ENCODE measurements around the gene PREPL. TPM values are rescaled to one million over a fixed set of nuclear protein-coding genes. Genes with fewer than 3 reads are reported as not detected.
"Not testable (repeated sequence)": the region's sequence is repeated elsewhere in the genome, so short reads cannot be mapped to it uniquely, and the experiment has no call there.

The PREPL gene
- total RNA-seq (2014; rRNA removed; shearing (Covaris generic); ENCODE audit: low replicate concordance), result 48.3 and 102 TPM in 2 replicates

DNA sequence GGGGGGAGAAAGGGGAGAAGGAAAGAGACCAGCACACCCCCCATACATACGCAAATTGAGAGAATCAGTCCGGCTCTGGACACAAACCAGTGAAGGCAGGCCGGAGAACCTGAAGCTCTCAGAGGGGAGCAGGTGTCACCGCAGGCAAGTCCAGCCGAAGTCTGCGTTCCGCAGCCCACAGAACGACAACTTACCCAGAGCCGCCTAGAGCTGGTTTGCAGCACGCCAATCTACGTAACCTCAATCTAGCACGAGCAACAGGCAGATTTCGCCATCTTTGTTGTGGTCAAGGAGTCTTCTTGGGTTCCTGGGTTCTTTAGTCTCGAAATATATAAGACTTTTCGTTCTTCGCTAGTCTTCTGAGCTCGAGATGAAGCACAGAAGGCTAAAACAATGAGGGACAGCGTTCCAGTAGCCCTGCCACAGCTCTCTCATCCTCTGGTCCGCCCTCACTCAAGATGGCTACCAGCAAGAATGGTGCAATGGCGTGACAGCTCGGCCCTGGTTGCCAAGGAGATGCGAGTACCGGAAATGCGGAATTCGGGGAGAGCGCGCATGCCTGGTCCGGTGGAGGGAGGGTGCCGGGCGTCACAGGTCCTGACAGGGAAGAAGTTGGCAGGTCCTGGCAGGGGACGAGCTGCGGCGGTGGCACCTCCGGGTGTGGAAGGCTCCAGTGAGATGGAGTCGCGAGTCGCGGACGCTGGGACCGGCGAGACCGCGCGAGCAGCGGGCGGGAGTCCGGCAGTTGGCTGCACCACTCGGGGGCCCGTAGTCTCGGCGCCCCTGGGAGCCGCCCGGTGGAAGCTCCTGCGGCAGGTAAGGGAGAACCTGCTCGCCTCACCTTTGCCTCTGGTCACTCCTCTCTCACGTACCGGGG lies at the start of gene PREPL, which contains the start of gene CAMKMT:
PREPL (minus strand) TSS at position 165 of the 877 bp plus-strand sequence. CDS start 15,152 bp downstream, outside the sequence.
CAMKMT (plus strand) TSS at position 618 of the 877 bp plus-strand sequence.
- Histone ChIP-seq H3K36me3 (peaks cover 15% of the 10 kb centered on the region), H3K27me3 (no peaks in the 10 kb centered on the region), H3K4me3 (peak within 1 kb of the TSS; percentile 70), H3K9me3 (no peaks in the 10 kb centered on the region)
- DNase-seq, result peak; percentile 96

DNA sequence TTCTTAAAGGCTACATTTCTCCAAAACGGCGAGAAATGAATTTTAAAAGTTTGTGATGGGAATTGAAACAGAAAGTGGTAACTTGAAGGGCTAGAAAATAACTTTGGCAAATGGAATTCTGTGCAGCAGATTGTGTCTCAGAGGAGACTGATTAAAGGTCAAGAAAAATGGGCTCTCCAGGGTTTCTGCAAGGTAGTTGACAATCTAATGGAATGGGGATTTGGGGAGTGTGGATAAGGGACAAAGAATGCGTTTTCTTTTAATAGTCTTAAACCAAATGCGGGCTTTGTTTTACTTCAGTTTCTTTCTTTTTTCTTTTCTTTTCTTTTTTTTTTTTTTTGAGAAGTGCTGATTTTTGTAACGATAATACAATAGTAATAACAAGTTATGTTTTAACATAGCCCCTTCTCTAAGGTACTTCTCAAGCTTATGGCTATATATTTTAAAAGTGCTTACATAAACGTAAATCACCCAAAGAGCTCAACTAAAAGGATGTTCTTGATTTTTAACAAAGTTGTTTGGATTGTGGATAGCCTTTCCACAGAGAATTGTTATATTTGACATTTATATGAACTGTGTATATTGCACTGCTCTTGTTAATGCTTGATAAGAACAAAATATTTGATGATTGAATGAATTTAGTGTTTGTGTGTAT lies 37.1 kb upstream of the PREPL start:
- Histone ChIP-seq H3K9me3 (no peaks in the 10 kb centered on the region), H3K27me3 (no peaks in the 10 kb centered on the region), H3K4me3 (peak overlapping the region; percentile 18; the same call in 1 of the 2 replicates), H3K36me3 (no peaks in the 10 kb centered on the region)
- DNase-seq, result no peak

DNA sequence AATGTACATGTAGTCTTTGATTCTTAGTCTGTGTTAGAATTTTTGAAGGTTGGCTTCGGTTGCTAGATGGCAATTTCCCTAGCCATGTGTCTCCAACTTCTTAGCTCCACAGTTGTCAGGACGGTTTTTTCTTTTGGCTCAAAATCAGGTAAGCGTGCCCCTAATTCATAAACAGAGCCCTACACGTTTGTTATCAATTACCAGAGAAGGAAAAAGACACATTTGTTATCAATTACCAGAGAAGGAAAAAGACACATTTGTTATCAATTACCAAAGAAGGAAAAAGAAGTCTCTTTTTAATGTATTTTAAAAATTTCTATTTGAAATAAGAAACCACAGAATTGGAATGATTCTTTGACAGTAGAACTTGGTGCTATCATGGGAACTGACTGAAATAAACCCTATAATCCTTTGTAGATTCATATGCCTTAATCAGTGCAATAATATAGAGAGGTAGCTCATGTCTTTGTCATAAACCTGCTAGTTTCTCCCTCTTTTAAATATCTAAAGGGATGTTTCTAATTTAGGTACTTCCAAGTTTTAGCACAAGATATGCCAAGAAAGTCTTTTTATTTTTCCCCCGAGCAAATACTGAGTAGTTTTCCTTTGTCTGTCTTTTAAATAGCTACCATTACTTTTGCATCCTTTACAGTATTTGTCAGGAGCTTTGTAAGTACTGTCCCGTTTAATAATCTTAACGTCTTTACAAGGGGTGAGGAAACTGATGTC lies 36.3 kb upstream of the PREPL start:
- Histone ChIP-seq H3K27me3 (no peaks in the 10 kb centered on the region), H3K4me3 (peak overlapping the region; percentile 18; the same call in 1 of the 2 replicates), H3K36me3 (no peaks in the 10 kb centered on the region), H3K9me3 (no peaks in the 10 kb centered on the region)
- no peak for DNase-seq

DNA sequence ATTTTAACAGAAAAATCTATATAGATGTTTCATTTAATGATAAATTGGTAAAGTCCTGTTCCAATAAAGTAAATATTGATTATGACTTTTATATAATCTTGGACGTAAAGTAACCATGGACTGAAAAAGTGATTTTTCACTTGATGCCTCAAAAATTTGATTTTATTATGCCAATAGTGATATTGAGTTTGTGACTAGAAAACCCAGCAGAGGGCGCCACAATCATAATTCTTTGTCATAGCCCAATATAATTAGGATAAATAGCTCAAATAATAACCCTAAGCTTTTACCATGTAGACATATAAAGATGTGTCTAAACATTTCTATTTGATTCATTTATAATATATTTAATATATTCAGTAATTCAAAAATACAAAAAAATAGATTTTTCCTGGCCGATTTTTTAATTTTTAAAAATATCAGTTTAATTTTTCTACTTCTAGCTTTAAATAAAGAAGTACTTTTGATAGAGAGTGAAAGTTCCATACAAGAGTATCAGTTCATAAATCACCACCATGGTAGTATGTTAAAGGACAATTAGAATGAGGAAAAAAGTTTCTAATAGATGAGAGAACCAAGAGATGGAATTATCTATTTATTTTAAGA lies 31.1 kb upstream of the PREPL start:
- H3K9me3 ChIP-seq, result peaks cover under 1% of the 10 kb centered on the region; the same call in 1 of the 2 replicates
- DNase-seq, result no peak
- H3K36me3 ChIP-seq, result no peaks in the 10 kb centered on the region
- H3K4me3 ChIP-seq, result no peak overlapping the region
- no peaks in the 10 kb centered on the region for H3K27me3 ChIP-seq

DNA sequence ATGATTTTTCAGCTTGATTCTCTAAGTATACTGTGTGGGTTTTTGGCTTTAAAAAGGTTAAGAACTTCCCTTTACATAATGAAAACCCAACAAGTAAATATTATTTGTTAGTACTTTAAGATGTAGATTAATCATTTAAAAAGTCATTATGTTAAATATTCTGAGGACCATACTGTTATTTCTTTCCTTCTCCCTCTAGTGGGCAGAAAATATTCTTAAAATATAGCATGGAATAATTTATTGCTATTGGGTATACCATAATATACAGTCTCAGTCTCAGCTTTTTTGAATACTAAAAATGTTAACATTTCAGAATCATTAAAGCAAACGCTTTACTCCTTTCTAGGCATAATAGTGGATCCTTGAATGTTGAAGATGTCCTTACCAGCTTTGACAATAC lies 28.6 kb upstream of the PREPL start:
- DNase-seq, result no peak
- Histone ChIP-seq H3K9me3 (peaks cover 9% of the 10 kb centered on the region), H3K27me3 (no peaks in the 10 kb centered on the region), H3K36me3 (peaks cover 6% of the 10 kb centered on the region; the same call in 1 of the 2 replicates), H3K4me3 (no peak overlapping the region)

DNA sequence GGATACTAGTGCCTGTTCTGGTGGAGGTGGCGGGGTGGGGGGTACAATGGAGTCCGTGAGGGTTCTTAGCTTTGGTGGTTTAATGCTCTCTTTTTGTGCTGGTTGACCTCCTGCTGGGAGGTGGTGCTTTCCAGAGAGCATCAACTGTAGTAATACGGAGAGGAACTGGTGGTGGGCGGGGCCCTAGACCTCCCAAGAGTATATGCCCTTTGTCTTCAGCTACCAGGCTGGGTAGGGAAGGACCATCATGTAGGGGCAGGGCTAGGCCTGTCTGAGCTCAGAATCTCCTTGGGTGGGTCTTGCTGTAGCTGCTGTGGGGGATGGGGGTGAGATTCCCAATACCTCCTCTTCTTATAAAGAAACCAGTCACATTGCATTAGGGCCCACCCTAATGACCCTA lies 27.6 kb upstream of the PREPL start:
- H3K4me3 ChIP-seq, result no peak overlapping the region
- peaks cover 6% of the 10 kb centered on the region; the same call in 1 of the 2 replicates for H3K36me3 ChIP-seq
- H3K9me3 ChIP-seq, result peaks cover 11% of the 10 kb centered on the region
- H3K27me3 ChIP-seq, result no peaks in the 10 kb centered on the region
- DNase-seq, result no peak

DNA sequence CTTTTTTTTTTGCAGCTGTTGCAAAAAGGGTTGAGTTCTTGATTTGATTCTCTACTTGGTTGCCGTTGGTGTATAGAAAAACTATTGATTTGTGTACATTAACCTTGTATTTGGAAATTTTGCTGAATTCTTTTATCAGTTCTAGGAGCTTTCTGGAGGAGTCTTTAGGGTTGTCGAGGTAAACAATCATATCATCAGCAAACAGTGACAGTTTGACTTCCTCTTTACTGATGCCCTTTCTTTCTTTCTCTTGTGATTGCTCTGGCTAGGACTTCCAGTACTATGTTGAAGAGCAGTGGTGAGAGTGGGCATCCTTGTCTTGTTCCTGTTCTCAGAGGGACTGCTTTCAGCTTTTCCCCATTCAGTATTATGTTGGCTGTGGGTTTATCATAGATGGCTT lies 23.9 kb upstream of the PREPL start:
- H3K4me3 ChIP-seq, H3K36me3 ChIP-seq, H3K27me3 ChIP-seq, DNase-seq: not testable (repeated sequence)
- H3K9me3 ChIP-seq, result peaks cover 11% of the 10 kb centered on the region

DNA sequence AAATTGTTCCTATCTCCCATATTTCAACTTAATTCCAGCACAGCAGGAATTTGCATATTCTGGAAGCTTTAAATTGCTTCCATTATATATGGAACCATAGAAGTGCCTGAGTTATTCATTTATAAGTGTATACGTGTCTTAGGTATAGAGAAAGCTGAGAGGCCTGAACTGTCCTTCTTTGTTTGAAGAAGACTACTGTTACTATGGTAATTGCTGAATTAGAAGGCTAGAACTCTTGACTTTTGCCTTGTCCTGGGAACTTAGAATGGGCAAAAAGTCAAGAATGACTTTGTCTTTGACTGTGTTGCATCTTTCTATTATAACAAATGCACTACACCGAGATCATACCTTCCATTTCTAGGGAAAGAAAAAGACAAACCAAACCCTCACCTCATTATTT lies 16.2 kb upstream of the PREPL start:
- Histone ChIP-seq H3K4me3 (no peak overlapping the region), H3K9me3 (no peaks in the 10 kb centered on the region), H3K27me3 (no peaks in the 10 kb centered on the region), H3K36me3 (no peaks in the 10 kb centered on the region)
- DNase-seq, result no peak

DNA sequence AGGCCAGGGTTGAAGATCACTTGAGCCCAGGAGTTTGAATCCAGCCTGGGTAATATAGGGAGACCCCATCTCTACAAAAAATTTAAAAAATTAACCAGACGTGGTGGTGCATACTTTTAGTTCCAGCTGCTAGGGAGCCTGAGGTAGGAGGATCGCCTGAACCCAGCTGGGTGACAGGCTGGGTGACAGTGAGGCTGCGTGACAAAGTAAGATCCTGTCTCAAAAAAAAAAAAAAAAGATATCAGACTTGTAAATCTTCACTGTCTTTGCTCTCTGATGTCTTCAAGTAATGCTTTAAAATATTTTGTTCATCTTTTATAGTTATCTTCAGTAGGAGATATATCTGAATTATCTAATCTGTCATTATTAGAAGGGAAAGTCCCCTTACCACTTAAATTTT lies 11.0 kb upstream of the PREPL start:
- H3K4me3 ChIP-seq, result no peak overlapping the region
- H3K36me3 ChIP-seq, result no peaks in the 10 kb centered on the region
- no peaks in the 10 kb centered on the region for H3K9me3 ChIP-seq
- no peaks in the 10 kb centered on the region for H3K27me3 ChIP-seq
- no peak for DNase-seq

DNA sequence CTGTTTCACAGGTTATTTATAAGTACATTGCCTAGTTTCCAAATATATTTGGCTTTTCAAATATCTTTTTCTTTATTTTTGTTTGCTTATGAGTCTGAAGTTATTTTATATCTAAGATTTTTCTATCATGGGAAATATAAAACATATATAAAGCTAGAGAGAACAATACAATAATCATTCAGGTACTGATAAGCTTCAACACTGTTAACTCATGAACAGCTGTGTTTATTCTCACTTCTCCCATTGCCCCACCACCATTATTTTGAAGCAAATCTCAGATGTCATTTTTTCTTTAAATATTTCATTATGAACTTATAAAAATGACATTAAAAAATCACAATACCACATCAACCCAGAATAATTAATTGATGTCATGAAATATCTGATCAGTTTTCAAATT lies 10.2 kb upstream of the PREPL start:
- DNase-seq, result no peak
- no peak overlapping the region for H3K4me3 ChIP-seq

DNA sequence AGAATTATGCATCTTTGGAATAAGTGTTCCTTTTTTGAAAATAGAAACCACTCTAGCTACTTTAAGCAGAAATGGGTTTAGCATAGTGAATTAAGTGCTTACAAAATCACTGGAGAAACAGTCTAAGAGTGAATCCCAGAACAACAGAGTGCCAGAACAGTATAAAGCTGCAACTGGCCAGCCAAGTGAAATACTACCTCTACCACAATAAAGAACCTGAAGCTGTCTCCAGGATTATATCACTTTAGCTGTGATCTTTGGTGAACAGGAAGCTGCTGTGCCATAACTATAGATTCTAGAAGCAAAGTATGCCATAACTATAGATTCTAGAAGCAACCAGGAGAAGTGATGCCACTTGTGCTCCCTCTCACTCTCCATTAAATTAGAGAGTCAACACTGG lies 8.1 kb upstream of the PREPL start:
- DNase-seq, result no peak
- Histone ChIP-seq H3K4me3 (no peak overlapping the region), H3K36me3 (no peaks in the 10 kb centered on the region), H3K27me3 (no peaks in the 10 kb centered on the region), H3K9me3 (no peaks in the 10 kb centered on the region)

More for the DNA sequence above, 10.2 kb upstream of the PREPL start:
- Histone ChIP-seq H3K36me3 (no peaks in the 10 kb centered on the region), H3K9me3 (no peaks in the 10 kb centered on the region), H3K27me3 (no peaks in the 10 kb centered on the region)

DNA sequence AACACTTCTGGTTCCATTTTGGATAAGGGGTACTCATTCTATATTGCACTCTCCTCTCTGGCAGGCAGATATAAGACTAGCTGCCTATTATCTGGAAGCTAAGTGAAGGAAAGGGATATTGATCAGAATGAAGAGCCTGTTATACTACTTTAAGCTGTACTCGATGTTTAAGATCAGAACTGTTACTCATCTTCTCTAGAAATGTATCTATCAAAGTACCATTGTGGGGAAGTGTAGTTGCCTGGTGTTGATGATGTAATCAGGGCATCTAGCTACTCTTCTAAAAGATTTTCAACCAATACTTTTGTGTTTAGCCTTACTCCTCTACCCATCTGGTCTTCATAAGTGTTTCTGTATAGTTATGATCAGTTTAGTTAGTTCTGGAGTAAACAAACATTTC lies 6.3 kb upstream of the PREPL start:
- Histone ChIP-seq H3K9me3 (no peaks in the 10 kb centered on the region), H3K36me3 (no peaks in the 10 kb centered on the region), H3K4me3 (no peak overlapping the region), H3K27me3 (no peaks in the 10 kb centered on the region)
- DNase-seq, result no peak

DNA sequence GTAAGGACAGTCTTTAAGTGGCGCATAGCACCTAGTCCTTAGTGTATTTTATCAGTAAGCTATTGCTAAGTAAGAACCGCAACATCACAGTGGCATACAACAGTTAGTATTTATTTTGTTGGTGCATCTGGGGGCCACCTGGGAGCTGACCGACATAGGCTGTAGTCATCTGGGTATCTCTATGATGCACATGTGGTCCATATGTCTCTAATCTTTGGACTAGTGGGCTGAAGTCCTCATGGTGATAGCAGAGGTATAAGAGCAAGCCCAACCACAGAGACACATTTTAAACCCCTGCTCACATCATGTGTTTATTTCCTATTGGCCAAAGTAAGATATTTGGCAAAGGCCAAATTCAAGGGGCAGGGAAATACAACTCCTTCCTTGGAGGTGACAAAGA lies 3.3 kb upstream of the PREPL start:
- no peaks in the 10 kb centered on the region for H3K9me3 ChIP-seq
- no peak overlapping the region for H3K4me3 ChIP-seq
- no peak for DNase-seq
- H3K27me3 ChIP-seq, result no peaks in the 10 kb centered on the region
- no peaks in the 10 kb centered on the region; the same call in 1 of the 2 replicates for H3K36me3 ChIP-seq

DNA sequence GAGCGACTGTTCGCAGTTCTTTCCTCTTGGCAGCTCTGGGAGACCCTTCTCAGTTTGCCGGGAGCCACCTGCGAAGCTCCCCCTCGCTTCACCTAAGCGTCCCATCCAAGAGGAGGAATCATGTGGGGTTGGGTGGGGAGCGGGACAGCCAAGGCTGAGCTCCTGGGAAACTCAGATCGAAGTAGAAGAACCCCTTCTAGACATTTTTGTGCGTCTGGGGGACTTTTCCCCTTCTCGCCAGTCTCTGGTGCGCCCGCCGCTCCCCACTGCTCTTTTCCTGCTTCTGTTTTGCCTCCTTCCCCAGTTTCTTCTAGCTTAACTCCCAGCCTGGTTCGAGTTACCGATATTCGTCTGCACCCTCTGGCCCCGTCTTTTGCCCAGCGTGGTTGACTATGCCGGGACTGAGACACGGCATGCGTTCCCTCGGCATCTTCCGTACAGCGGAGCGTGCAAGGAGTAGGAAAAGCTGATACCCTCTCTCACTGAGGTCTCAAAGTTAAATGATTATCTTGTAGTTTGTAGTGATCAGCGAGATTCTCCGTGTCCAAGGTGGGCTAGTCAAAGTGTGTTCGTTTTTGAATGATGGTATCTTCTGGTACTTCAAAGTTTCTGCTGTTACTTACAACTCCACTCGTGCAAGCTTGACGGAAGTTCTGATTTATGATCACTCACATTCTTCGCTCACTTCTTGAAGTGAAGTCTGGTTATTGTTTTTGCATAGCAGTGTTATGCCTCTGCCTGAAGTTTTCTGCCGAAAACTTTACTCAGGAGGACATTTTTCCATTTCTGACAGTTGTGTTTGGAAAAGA lies 1.1 kb upstream of the PREPL start:
- H3K36me3 ChIP-seq, result peaks cover 7% of the 10 kb centered on the region
- H3K9me3 ChIP-seq, result no peaks in the 10 kb centered on the region
- H3K4me3 ChIP-seq, result peak overlapping the region; percentile 70
- no peaks in the 10 kb centered on the region for H3K27me3 ChIP-seq
- peak; percentile 54 for DNase-seq

DNA sequence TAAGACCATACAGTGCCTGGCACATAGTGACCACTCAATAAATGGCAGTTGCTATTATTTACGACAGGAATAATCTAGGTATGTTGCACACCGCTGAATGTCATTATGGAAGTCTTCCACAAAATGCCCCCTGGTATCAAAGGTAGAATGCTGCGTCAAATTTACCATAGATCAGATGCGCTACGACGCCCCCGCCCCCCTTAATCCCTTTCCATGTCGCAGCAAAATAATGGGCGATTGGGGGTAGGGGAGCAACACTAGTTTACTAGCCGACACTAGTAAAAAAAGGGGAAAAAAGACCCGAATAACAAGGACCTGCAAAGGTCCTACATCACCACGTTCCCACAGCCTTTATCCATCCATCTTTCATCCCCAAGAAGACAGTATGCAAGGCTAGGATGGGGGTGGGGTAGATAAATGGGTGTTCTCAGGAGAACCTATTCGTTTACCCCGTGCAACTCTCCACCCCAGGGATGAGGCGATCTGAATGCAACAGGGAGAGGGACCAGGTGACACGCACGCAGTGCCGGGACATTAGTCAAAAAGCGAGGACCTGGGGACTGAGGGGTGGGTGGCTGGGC lies 455 bp downstream of the PREPL start:
- Histone ChIP-seq H3K4me3 (peak overlapping the region; percentile 70), H3K9me3 (no peaks in the 10 kb centered on the region), H3K27me3 (no peaks in the 10 kb centered on the region), H3K36me3 (peaks cover 21% of the 10 kb centered on the region)
- no peak for DNase-seq
